ENCODE results near the gene RPL26. TPM values are rescaled to one million over a fixed set of nuclear protein-coding genes. Genes with fewer than 3 reads are reported as not detected.

Gene RPL26
- total RNA-seq, 1 donor from 2014 or later, result 3,493 TPM

DNA sequence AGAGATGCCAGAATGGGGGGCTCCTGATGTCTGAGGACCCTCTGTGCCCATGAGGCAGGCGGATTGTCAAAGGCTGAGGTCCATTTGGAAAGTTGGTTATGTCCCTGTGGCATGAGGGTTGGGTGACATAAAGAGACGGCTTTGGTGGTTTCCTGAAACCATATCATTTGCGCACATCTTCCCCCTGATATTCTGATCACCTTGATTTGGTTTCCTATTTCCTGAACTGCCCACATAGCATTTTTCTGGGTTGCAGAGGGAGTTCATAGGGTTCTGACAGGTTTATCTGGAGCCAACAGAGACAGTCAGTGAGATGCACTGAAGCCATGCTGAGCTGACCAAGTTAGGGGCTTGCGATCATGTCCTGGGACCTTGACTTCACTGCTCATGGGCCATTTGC, 30.3 kb upstream of the RPL26 start:
- Histone ChIP-seq H3K4me3 (no peak overlapping the region), H3K27me3 (no peaks in the 10 kb centered on the region), H3K27ac (no peak overlapping the region), H3K36me3 (no peaks in the 10 kb centered on the region), H3K9me3 (no peaks in the 10 kb centered on the region), H3K4me1 (peaks cover 9% of the 10 kb centered on the region)
- TF ChIP-seq POLR2A (IDR thresholded peaks at IDR 0.05), result no peak
- TF ChIP-seq POLR2AphosphoS5 (IDR thresholded peaks at IDR 0.05; ENCODE audit: insufficient read depth in 1 of 2, low read depth in 1 of 2), result no peak
- TF ChIP-seq, protein P1, sequence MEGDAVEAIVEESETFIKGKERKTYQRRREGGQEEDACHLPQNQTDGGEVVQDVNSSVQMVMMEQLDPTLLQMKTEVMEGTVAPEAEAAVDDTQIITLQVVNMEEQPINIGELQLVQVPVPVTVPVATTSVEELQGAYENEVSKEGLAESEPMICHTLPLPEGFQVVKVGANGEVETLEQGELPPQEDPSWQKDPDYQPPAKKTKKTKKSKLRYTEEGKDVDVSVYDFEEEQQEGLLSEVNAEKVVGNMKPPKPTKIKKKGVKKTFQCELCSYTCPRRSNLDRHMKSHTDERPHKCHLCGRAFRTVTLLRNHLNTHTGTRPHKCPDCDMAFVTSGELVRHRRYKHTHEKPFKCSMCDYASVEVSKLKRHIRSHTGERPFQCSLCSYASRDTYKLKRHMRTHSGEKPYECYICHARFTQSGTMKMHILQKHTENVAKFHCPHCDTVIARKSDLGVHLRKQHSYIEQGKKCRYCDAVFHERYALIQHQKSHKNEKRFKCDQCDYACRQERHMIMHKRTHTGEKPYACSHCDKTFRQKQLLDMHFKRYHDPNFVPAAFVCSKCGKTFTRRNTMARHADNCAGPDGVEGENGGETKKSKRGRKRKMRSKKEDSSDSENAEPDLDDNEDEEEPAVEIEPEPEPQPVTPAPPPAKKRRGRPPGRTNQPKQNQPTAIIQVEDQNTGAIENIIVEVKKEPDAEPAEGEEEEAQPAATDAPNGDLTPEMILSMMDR (IDR thresholded peaks at IDR 0.05), result no peak
- intact Hi-C loops (cut with DNase I), result loop anchor here (10.0 kb wide), 1 partner anchor 331 kb away; the partner anchor contains the start of gene CCDC42
- DNase-seq (ENCODE audit: extremely low spot score in 2 of 2), result no peak

DNA sequence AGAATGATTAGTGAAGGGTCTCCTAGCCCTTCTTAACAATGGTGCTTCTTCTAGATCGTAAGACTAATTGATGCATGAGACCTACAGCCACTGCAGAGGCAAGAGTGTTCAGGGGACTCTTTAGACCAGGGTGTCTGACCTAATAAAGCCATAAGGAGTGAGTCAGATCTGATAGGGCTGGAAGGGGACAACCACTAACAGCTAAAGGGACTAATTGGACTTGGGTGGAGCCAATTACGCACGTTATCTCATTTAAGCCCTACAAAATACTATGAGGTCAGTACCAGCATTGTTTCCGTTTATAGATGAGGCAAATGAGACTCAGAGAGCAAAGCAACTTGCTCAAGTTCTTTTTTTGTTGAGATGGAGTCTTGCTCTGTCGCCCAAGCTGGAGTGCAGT, 29.1 kb upstream of the RPL26 start:
- Histone ChIP-seq H3K27me3 (no peaks in the 10 kb centered on the region), H3K36me3 (no peaks in the 10 kb centered on the region), H3K4me1 (peaks cover 9% of the 10 kb centered on the region), H3K4me3 (no peak overlapping the region), H3K27ac (no peak overlapping the region), H3K9me3 (no peaks in the 10 kb centered on the region)
- intact Hi-C loops (cut with DNase I), result loop anchor here (10.0 kb wide), 1 partner anchor 333 kb away; the partner anchor contains the start of gene CCDC42
- DNase-seq (ENCODE audit: extremely low spot score in 2 of 2), result no peak
- TF ChIP-seq, protein P1 (IDR thresholded peaks at IDR 0.05), result no peak
- TF ChIP-seq POLR2A (IDR thresholded peaks at IDR 0.05) (no peak), POLR2AphosphoS5 (IDR thresholded peaks at IDR 0.05; ENCODE audit: insufficient read depth in 1 of 2, low read depth in 1 of 2) (no peak)

DNA sequence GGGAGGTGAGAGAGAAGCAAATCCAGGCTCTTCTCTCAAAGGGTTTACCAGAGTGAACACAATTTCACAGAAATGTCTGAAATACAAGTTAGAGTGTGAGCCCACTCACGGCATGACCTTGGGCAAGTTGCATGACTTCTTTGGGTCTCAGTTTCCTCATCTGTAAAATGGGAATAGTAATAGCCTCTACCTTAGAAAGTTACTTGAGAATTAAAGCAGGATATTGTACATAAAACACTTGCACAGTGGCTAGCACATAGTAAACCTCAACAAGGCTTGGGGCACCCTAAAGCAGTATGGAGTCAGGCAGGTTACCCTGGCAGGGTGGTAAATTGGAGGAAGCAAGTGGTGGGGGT, 27.9 kb upstream of the RPL26 start:
- no peak for DNase-seq (ENCODE audit: extremely low spot score in 2 of 2)
- H3K9me3 ChIP-seq, result no peaks in the 10 kb centered on the region
- H3K4me3 ChIP-seq, result no peak overlapping the region
- TF ChIP-seq, protein P1 (IDR thresholded peaks at IDR 0.05), result no peak
- TF ChIP-seq POLR2A (IDR thresholded peaks at IDR 0.05) (no peak), POLR2AphosphoS5 (IDR thresholded peaks at IDR 0.05; ENCODE audit: insufficient read depth in 1 of 2, low read depth in 1 of 2) (no peak)
- intact Hi-C loops (cut with DNase I), result loop anchor here (10.0 kb wide), 1 partner anchor 334 kb away; the partner anchor contains the start of gene CCDC42
- no peaks in the 10 kb centered on the region for H3K27me3 ChIP-seq
- no peaks in the 10 kb centered on the region for H3K36me3 ChIP-seq
- H3K4me1 ChIP-seq, result peaks cover 9% of the 10 kb centered on the region
- no peak overlapping the region for H3K27ac ChIP-seq

DNA sequence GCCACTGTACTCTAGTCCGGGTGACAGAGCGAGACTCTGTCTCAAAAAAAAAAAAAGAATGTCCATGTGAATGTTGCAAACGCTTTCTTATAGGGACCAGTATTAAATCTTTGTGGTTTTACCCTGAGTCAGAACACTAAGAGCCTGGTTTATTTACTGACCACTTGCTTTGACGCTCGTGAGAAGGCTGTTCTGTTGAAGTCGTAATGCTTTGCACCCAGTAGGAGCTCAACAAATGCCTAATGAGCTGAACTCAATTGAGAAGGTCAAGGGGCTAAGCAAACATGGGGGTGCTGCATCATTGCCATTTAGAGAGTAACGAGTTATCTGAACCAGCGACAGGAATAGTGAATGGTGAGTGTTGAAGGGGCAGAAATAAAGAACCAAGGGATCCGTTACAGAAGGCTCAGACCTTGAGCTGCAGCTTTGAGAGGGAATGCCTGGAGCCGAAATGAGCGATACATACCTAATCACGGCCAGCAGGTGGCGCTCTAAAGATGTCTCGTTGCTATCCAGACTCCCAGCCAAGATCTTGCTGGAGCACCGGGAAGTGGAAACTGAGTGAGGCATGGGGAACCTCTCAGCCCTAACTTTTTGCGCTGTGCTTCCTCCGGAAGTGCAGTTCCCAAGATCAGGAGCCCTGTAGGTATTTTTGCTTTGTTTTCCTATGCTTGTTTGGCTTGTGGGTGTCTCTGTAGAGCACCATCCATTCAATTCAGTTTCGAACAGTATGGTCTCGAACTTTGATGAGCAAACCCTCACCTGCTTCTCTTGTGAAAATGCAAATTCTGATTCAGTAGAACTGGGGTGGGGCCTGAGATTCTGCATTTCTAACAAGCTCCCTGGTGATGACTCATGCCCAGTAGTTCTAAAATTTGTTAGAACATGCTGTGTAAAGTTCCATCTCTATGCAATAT, 27.2 kb upstream of the RPL26 start:
- Histone ChIP-seq H3K4me1 (peaks cover 9% of the 10 kb centered on the region), H3K27ac (no peak overlapping the region), H3K27me3 (no peaks in the 10 kb centered on the region), H3K9me3 (no peaks in the 10 kb centered on the region), H3K4me3 (no peak overlapping the region), H3K36me3 (no peaks in the 10 kb centered on the region)
- no peak for DNase-seq (ENCODE audit: extremely low spot score in 2 of 2)
- intact Hi-C loops (cut with DNase I), result loop anchor here (10.0 kb wide), 1 partner anchor 335 kb away; the partner anchor contains the start of gene CCDC42
- TF ChIP-seq, protein P1 (IDR thresholded peaks at IDR 0.05), result peak; percentile 56 to 90 (median 89)
- no peak for TF ChIP-seq POLR2A (IDR thresholded peaks at IDR 0.05)
- TF ChIP-seq POLR2AphosphoS5 (IDR thresholded peaks at IDR 0.05; ENCODE audit: insufficient read depth in 1 of 2, low read depth in 1 of 2), result peak in 1 of 2 donors; percentile 54

DNA sequence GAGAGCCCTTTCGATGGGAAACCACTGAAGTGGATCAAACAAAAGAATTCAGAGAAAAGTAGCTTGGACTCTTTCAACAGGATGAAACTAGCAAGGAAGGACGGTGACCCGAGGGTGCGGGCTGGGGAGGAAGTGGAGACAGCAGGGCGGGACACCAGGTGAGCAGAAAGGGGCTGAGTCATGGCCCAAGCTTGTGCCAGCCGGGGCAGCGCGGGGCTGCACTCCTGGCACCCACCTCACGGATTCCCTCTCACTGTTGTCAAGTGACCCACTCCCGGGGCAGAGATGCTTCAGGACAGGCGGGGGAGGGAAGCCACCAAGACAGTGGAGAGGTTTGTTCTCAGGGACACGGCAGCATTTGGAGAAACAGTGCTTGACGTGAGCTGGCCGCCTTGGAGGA, 25.4 kb upstream of the RPL26 start:
- Histone ChIP-seq H3K27ac (no peak overlapping the region), H3K9me3 (no peaks in the 10 kb centered on the region), H3K27me3 (no peaks in the 10 kb centered on the region), H3K36me3 (no peaks in the 10 kb centered on the region), H3K4me3 (no peak overlapping the region), H3K4me1 (peaks cover 9% of the 10 kb centered on the region)
- intact Hi-C loops (cut with DNase I), result no loop called here
- DNase-seq (ENCODE audit: extremely low spot score in 2 of 2), result no peak
- TF ChIP-seq POLR2A (IDR thresholded peaks at IDR 0.05) (no peak), POLR2AphosphoS5 (IDR thresholded peaks at IDR 0.05; ENCODE audit: insufficient read depth in 1 of 2, low read depth in 1 of 2) (no peak)
- TF ChIP-seq, protein P1 (IDR thresholded peaks at IDR 0.05), result no peak
